ENCODE results near the gene SUPV3L1. TPM values are rescaled to one million over a fixed set of nuclear protein-coding genes. Genes with fewer than 3 reads are reported as not detected.
"Not testable (repeated sequence)": the region's sequence is repeated elsewhere in the genome, so short reads cannot be mapped to it uniquely, and the experiment has no call there.

The SUPV3L1 gene
- 10 to 100 TPM; 15.0 to 30.4 (median 18.0) TPM for polyA plus RNA-seq

DNA sequence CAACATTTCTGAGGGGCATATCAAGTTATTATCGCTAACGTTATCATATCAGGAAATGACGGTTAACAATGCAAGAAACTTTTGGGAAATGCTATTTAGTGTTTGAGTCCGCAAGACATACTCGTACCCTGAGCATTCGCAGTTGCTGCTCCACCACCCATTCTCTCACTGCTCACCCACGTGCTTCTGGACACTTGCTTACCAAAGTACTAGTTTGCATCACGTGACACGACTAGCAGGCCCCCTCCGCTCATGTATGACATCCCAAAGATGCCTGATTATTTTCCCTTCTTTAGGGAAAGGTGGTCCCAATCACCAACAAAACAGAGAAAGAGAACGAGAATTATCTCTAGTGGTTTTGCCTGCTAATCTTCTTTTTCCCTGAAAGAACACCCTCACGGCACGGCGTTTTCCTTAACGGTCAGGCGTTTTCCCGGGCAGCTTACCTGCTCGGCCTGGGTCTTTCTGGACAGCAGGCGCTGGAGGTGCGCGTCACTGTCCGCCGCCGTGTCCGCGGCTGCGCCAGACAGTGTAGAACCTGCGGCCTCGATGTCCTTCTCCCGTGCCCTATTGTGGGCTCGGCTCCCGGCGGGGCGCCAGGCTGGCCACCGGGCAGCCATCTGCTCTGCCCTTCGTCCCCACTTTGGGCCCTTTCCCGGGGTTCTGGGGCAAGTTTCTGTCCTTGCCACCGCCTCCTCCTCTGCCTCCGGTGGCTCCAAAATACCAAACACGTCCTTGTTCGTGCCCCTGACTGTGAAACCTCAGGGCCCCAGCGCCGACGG is at the start of gene SUPV3L1:
Gene SUPV3L1 (plus strand): TSS at position 492 of the 782 bp plus-strand sequence. CDS start 58 bp downstream, at position 550.
- peaks cover 49 to 61% of the 10 kb centered on the region in 2 donors for H3K4me1 Mint-ChIP-seq
- H3K27ac Mint-ChIP-seq: peak within 1 kb of the TSS; percentile 99 to 100 (median 100)
- H3K27me3 Mint-ChIP-seq (ENCODE audit: low read depth in 3 of 3): peaks cover 14 to 22% (median 18%) of the 10 kb centered on the region in 3 donors
- H3K9me3 Mint-ChIP-seq: no peaks in the 10 kb centered on the region
- peaks cover 3 to 9% (median 4%) of the 10 kb centered on the region in 3 donors for H3K36me3 Mint-ChIP-seq
- peak; percentile 91 to 94 (median 93) for DNase-seq
- H3K4me3 Mint-ChIP-seq: peak within 1 kb of the TSS; percentile 94 to 98 (median 95)

DNA sequence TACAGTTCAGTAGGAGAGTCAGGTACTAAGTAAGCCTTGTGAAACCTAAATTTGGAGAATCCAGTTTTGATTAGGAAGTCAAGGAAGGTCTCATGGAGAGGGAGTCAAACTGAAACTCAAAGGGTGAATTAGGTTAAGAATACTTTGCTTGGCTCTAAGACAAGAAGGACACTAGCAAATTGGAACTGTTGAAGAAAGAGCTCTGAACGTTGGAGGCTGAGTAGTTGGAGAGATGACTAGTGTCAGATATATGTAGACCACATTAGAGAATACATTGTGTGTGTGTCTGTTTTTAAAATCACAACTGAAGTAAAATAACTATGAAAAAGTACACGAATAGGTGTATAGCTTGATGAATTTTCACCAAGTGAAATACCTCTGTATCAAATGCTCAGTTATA is 49.8 kb upstream of the SUPV3L1 start:
- Mint-ChIP-seq H3K27me3 (ENCODE audit: low read depth in 3 of 3) (no peaks in the 10 kb centered on the region), H3K27ac (peak overlapping the region; percentile 29 to 69 (median 41)), H3K4me3 (peak overlapping the region in 2 of 5 donors; percentile 9 to 22), H3K4me1 (peaks cover 58 to 76% of the 10 kb centered on the region in 2 donors), H3K36me3 (peaks cover 4 to 7% (median 5%) of the 10 kb centered on the region in 3 donors), H3K9me3 (no peaks in the 10 kb centered on the region)
- DNase-seq: no peak

DNA sequence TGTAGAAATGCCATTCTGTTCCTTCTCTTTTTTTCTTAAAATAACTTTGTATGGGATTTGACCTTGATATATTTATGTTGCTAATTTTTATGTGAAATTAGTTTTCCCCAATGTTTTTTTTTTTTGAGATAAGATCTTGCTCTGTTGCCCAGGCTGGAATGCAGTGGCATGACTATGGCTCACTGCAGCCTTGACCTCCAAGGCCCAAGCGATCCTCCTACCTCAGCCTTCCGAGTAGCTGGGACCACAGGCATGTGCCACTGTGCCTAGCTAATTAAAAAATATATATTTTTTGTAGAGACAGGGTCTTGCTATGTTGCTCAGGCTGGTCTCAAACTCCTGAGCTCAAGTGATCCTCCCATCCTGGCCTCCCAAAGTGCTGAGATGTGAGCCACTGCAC is 40.1 kb upstream of the SUPV3L1 start:
- H3K27ac Mint-ChIP-seq: peak overlapping the region in 1 of 6 donors; percentile 37
- peaks cover 0 to 2% (median 0%) of the 10 kb centered on the region in 3 donors for H3K27me3 Mint-ChIP-seq (ENCODE audit: low read depth in 3 of 3)
- peaks cover 3 to 10% (median 7%) of the 10 kb centered on the region in 3 donors for H3K36me3 Mint-ChIP-seq
- H3K9me3 Mint-ChIP-seq: no peaks in the 10 kb centered on the region
- H3K4me1 Mint-ChIP-seq: peaks cover 33 to 66% of the 10 kb centered on the region in 2 donors
- no peak for DNase-seq
- no peak overlapping the region for H3K4me3 Mint-ChIP-seq

DNA sequence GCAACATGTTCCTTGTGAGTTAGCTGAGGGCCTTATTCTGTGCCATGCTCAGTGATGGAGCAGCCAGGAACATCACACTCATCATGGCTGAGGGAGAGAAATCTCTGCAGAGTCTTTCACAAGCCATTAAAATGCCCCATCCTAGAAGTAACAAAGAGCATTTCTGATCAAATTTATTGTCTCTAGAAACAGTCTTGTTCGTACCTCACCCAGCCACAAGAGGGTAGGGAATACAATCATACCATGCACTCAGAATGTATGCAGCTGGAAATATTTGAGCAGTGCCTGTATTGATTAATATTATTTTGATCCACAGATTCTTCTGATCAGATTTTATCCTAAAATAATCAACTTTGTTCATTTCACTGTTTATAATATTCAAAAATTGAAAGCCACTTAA is 38.7 kb upstream of the SUPV3L1 start:
- Mint-ChIP-seq H3K9me3 (no peaks in the 10 kb centered on the region), H3K4me3 (no peak overlapping the region), H3K27ac (peak overlapping the region in 5 of 6 donors; percentile 53 to 66 (median 61)), H3K4me1 (peaks cover 33 to 75% of the 10 kb centered on the region in 2 donors), H3K36me3 (peaks cover 3 to 10% (median 3%) of the 10 kb centered on the region in 3 donors), H3K27me3 (ENCODE audit: low read depth in 3 of 3) (peaks cover 0 to 2% (median 0%) of the 10 kb centered on the region in 3 donors)
- DNase-seq: no peak

DNA sequence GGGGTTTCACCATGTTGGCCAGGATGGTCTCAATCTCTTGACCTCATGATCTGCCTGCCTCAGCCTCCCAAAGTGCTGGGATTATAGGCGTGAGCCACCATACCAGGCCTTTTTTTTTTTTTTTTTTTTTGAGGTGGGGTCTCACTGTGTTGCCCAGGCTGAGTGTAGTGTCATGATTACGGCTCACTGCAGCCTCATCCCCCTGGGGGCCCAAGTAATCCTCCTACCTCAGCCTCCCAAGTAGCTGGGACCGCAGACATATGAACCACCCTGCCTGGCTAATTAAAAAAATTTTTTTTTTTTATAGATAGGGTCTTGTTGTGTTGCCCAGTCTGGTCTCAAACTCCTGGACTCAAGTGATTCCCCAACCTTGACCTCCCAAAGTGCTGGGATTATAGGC is 38.0 kb upstream of the SUPV3L1 start:
- Mint-ChIP-seq H3K4me1 (peaks cover 40 to 82% of the 10 kb centered on the region in 2 donors), H3K27ac (peak overlapping the region in 1 of 6 donors; percentile 20)
- H3K36me3 Mint-ChIP-seq; DNase-seq; H3K4me3 Mint-ChIP-seq; H3K27me3 Mint-ChIP-seq (ENCODE audit: low read depth in 3 of 3); H3K9me3 Mint-ChIP-seq: not testable (repeated sequence)

DNA sequence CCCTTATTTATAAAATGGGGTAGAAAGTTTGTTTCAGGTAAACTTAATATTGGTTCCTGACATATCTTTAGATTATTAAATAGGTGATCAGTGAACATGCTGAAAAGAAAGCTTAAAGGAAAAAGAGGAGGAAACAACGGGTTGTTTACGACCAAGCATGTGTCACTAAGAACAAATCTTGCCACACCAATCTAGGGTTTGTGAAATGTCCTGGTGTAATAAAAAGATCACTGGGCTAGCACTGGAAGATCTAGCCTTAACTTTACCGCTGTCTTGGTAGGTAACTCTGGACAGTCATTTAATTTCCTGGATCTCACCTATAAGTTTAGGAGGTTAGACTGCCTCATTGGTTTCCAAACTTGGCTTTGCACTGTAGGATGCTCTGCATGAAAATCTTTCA is 37.1 kb upstream of the SUPV3L1 start:
- H3K4me1 Mint-ChIP-seq: peaks cover 42 to 87% of the 10 kb centered on the region in 2 donors
- H3K4me3 Mint-ChIP-seq: no peak overlapping the region
- DNase-seq: no peak
- peak overlapping the region in 5 of 6 donors; percentile 6 to 73 (median 28) for H3K27ac Mint-ChIP-seq
- H3K27me3 Mint-ChIP-seq (ENCODE audit: low read depth in 3 of 3): peaks cover 0 to 2% (median 0%) of the 10 kb centered on the region in 3 donors
- peaks cover 0 to 7% (median under 1%) of the 10 kb centered on the region in 3 donors for H3K36me3 Mint-ChIP-seq
- H3K9me3 Mint-ChIP-seq: no peaks in the 10 kb centered on the region

DNA sequence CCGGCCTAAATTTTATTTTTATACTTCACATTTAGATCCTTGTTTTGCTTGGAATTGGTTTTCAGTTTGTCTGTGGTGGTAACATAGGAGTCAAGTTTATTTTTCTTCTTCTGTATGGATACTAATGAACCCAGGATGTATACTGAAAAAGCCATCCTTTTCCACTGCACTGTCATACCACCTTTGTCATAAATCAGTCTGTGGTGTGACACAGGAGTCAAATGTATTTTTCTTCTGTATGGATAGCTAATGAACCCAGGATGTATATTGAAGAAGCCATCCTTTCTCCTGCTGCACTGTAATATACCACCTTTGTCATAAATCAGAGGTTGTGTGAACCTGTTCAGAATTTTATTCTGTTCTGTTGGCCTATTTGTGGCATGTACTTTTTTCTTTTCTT is 34.7 kb upstream of the SUPV3L1 start:
- Mint-ChIP-seq H3K4me3 (no peak overlapping the region), H3K27me3 (ENCODE audit: low read depth in 3 of 3) (peaks cover 0 to under 1% (median 0%) of the 10 kb centered on the region in 3 donors), H3K36me3 (peaks cover 0 to 4% (median 3%) of the 10 kb centered on the region in 3 donors), H3K4me1 (peaks cover 46 to 83% of the 10 kb centered on the region in 2 donors), H3K9me3 (no peaks in the 10 kb centered on the region), H3K27ac (peak overlapping the region in 4 of 6 donors; percentile 3 to 62 (median 22))
- no peak for DNase-seq

DNA sequence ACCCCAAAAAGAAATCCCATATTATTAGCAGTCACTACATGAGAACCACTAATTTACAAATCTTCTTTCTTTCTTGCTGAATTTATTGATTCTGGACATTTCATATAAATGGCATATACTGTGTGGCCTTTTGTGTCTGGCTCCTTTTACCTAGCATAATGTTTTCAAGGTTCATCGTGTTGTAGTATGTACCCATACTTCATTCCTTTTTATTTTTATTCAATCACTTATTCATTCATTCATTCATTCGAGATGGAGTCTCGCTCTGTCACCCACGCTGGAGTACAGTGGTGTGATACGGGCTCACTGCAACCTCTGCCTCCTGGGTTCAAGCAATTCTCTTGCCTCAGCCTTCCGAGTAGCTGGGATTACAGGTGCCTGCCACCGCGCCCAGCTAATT is 34.2 kb upstream of the SUPV3L1 start:
- Mint-ChIP-seq H3K4me3 (no peak overlapping the region), H3K27me3 (ENCODE audit: low read depth in 3 of 3) (no peaks in the 10 kb centered on the region), H3K27ac (peak overlapping the region in 3 of 6 donors; percentile 21 to 62 (median 34)), H3K36me3 (peaks cover 0 to 4% (median 3%) of the 10 kb centered on the region in 3 donors), H3K9me3 (no peaks in the 10 kb centered on the region), H3K4me1 (peaks cover 48 to 83% of the 10 kb centered on the region in 2 donors)
- no peak for DNase-seq

DNA sequence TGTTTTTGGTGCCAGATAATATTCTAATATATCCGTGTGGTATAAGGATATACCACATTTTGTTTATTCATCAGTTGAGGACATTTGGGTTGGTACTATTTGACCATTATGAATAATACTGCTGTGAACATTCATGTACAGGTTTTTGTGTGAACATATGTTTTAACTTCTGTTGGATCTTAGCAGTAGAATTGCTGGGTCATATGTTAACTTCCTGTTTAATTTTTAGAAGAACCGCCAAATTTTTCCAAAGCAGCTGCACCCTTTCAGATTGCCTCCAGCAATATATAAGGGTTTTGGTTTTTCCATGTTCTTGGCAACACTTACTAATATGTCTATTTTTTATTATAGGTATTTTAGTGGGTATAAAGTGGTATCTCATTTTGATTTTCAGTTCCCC is 33.3 kb upstream of the SUPV3L1 start:
- H3K9me3 Mint-ChIP-seq: no peaks in the 10 kb centered on the region
- peak overlapping the region in 1 of 5 donors; percentile 9 for H3K4me3 Mint-ChIP-seq
- no peak for DNase-seq
- H3K4me1 Mint-ChIP-seq: peaks cover 48 to 82% of the 10 kb centered on the region in 2 donors
- H3K27me3 Mint-ChIP-seq (ENCODE audit: low read depth in 3 of 3): no peaks in the 10 kb centered on the region
- H3K27ac Mint-ChIP-seq: peak overlapping the region in 3 of 6 donors; percentile 33 to 85 (median 40)
- H3K36me3 Mint-ChIP-seq: peaks cover 0 to 4% (median 3%) of the 10 kb centered on the region in 3 donors

DNA sequence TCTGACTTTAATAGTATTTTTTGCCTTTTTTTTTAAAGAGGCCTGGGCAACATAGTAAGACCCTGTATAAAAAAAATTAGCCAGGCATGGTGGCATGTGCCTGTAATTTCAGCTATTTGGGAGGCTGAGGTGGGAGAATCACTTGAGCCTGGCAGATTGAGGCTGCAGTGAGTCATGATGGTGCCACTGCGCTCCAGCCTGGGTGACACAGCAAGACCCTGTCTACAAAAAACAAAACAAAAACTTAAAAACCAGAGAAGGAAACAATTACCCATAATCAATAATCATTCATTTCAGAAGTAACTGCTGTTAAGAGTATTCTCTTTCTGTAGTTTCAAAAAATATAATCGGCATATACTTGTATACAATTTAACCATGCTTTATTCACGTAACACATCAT is 28.1 kb upstream of the SUPV3L1 start:
- no peaks in the 10 kb centered on the region for H3K9me3 Mint-ChIP-seq
- H3K27me3 Mint-ChIP-seq (ENCODE audit: low read depth in 3 of 3): peaks cover 0 to 2% (median 0%) of the 10 kb centered on the region in 3 donors
- no peak for DNase-seq
- H3K36me3 Mint-ChIP-seq: peaks cover 0 to 4% (median 0%) of the 10 kb centered on the region in 3 donors
- H3K4me3 Mint-ChIP-seq: no peak overlapping the region
- peak overlapping the region in 2 of 6 donors; percentile 38 to 76 for H3K27ac Mint-ChIP-seq
- H3K4me1 Mint-ChIP-seq: peaks cover 31 to 71% of the 10 kb centered on the region in 2 donors

DNA sequence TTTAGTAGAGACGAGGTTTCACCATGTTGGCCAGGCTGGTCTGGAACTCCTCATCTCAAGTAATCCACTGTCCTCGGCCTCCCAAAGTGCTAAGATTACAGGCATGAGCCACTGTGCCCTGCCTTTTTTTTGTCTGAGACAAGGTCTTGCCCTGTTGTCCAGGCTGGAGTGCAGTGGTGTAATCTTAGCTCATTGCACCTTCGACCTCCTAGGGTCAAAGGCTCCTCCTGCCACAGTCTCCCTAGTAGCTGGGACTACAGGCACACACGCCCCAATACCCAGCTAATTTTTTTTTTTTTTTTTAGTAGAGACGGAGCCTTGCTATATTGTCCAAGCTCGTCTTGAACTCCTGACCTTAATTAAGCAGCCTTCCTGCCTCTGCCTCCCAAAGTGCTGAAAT is 26.8 kb upstream of the SUPV3L1 start:
- Mint-ChIP-seq H3K4me3 (no peak overlapping the region), H3K36me3 (peaks cover 0 to 4% (median 2%) of the 10 kb centered on the region in 3 donors), H3K27ac (no peak overlapping the region), H3K4me1 (peaks cover 26 to 66% of the 10 kb centered on the region in 2 donors), H3K9me3 (no peaks in the 10 kb centered on the region), H3K27me3 (ENCODE audit: low read depth in 3 of 3) (peaks cover 0 to 2% (median 0%) of the 10 kb centered on the region in 3 donors)
- no peak for DNase-seq

DNA sequence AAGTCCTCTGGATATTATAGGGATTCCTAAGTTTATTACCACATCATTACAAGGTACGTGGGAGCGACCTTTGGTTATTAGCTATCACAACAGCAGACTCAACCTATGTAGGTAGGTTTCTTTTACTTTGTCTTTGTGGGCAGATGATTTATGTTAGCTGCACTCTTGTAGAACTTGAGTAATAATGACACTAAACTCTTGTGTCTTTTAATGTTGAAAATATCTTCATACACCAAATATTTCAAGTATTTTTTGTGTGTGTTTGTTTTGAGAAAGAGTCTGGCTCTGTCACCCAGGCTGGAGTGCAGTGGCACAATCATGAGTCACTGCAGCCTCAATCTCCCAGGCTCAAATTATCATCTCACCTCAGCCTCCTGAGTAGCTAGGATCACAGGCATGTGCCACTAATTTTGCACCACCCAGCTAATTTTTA is 19.2 kb upstream of the SUPV3L1 start:
- Mint-ChIP-seq H3K9me3 (no peaks in the 10 kb centered on the region), H3K36me3 (peaks cover 0 to 21% (median 4%) of the 10 kb centered on the region in 3 donors), H3K4me3 (no peak overlapping the region), H3K4me1 (peaks cover 3 to 18% of the 10 kb centered on the region in 2 donors), H3K27ac (peak overlapping the region in 2 of 6 donors; percentile 24 to 43), H3K27me3 (ENCODE audit: low read depth in 3 of 3) (no peaks in the 10 kb centered on the region)
- DNase-seq: no peak

DNA sequence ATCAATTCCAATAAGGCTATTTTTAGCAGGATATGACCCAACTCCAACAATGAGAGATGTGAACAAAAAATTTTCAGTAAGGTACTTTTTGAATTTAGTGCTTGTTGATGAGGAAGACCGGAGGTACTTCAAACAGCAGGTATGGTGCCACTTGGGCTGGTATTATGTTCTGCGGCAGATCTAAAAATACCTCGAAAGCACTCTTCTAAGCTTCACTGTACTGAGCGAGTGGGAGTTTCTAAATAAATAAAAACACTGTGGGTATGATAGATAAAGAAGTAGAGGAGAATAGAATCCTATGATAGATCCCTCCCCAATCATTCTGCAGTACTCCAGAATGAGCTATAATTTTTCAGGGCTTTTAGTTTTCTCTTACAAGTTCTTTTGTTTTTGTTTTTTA is 11.5 kb upstream of the SUPV3L1 start:
- peaks cover 11 to 37% (median 11%) of the 10 kb centered on the region in 3 donors for H3K36me3 Mint-ChIP-seq
- peak overlapping the region in 2 of 6 donors; percentile 15 to 39 for H3K27ac Mint-ChIP-seq
- no peak for DNase-seq
- no peaks in the 10 kb centered on the region for H3K27me3 Mint-ChIP-seq (ENCODE audit: low read depth in 3 of 3)
- H3K4me1 Mint-ChIP-seq: no peaks in the 10 kb centered on the region
- no peaks in the 10 kb centered on the region for H3K9me3 Mint-ChIP-seq
- no peak overlapping the region for H3K4me3 Mint-ChIP-seq
